BJ (cell line): Measurements from ENCODE around the gene BMAL1. TPM values are rescaled to one million over a fixed set of nuclear protein-coding genes. Genes with fewer than 3 reads are reported as not detected.

Experiments
- CTCF ChIA-PET: fragments of 350-600 bp; formaldehyde crosslinking; extraction: SDS; loops from one replicate; lab custom pipeline; 2021; ENCODE audit warnings: antibody characterized with exemption, inconsistent platforms; lab: Yijun Ruan, JAX
- POLR2A ChIA-PET: fragments of 300-600 bp; sonication (Branson Sonifier 250); formaldehyde crosslinking; extraction: SDS; loops from one replicate; lab custom pipeline; 2021; ENCODE audit warnings: antibody characterized with exemption; lab: Charles Lee
- DNase-seq: peaks from one replicate; pipeline ENCODE4 v3.0.0-alpha.2; 2011; ENCODE audit warnings: low read depth
- H3K27me3 ChIP-seq: 2 replicates; pipeline ENCODE4 v1.6.0; 2011; ENCODE audit warnings: low read length; ENCODE audit not compliant: control insufficient read depth, insufficient read depth
- H3K36me3 ChIP-seq: 2 replicates; pipeline ENCODE4 v1.5.1; 2011; ENCODE audit warnings: low read length; ENCODE audit not compliant: control insufficient read depth, insufficient read depth
- H3K4me3 ChIP-seq: 2 replicates; pipeline ENCODE4 v1.5.1; 2011; ENCODE audit warnings: low read depth, mild to moderate bottlenecking, control low read depth, low read length
- CTCF ChIP-seq: IDR thresholded peaks from 2 replicates; pipeline ENCODE4 v1.5.1; 2011; ENCODE audit warnings: low read depth, mild to moderate bottlenecking, control low read depth, inconsistent platforms, low read length, moderate library complexity; ENCODE audit not compliant: insufficient read depth
- polyA plus RNA-seq: library from polyadenylated mRNA; depleted of rRNA; stranded (reverse); fragments of >200 nt; gene quantifications from 2 replicates; pipeline ENCODE4 v1.2.3, GENCODE V29; 2011

Gene BMAL1
- polyA plus RNA-seq, 1 experiment, result 6.1 TPM

GRCh38 chr11:13278609-13279486 is 1.3 kb downstream of the BMAL1 start:
- H3K4me3 ChIP-seq, result peak overlapping the region; percentile 75
- DNase-seq, result no peak
- H3K36me3 ChIP-seq, result no peaks in the 10 kb centered on the region
- peaks cover 4% of the 10 kb centered on the region for H3K27me3 ChIP-seq
- ChIA-PET CTCF (interaction anchor here (1.4 to 2.0 kb wide), 3 partner anchors 19 to 69 kb away, joined by 3 to 9 read pairs (median 5); no protein-coding TSS in a partner anchor), POLR2A (no interaction called here)
- TF ChIP-seq CTCF, result no peak

- Histone ChIP-seq H3K27me3 (peaks cover 2% of the 10 kb centered on the region), H3K4me3 (no peak overlapping the region), H3K36me3 (no peaks in the 10 kb centered on the region)
- POLR2A ChIA-PET, result no interaction called here
- CTCF ChIA-PET, result interaction anchor here (1.0 to 2.0 kb wide), 4 partner anchors 18 to 69 kb away, joined by 3 to 9 read pairs (median 4); no protein-coding TSS in a partner anchor
- TF ChIP-seq CTCF, result no peak
- DNase-seq, result no peak
Observed at GRCh38 chr11:13279487-13279834, 1.9 kb downstream of the BMAL1 start.

DNA sequence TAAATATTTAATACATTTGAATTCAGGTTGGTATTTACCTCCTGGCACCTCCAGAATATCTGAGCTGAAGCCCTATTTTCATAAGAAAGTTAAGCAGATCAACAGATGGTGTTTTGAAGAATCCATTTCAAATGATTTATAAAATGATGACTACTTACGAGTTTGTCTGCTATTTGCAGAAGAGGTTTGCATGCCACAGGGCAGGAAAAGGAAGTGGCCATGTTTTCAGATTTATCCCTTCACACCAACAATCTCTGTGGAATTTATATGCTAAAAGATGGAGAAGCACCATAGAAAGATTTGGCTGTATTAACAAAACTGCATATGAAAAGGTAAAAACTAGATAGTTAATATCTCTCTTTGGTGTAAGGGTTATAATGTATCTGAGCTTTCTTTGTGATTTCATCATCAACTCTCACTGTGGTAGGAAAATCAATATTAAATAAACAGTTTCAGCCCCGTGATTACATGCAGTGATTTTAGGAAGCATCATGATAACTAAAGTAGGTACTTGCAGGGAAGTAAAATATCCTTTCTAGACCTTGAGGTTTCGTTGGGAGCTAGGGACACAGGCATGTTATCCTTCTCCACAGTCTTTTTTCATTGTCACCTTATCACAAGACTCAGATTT is 2.6 kb downstream of the BMAL1 start:
- Histone ChIP-seq H3K36me3 (no peaks in the 10 kb centered on the region), H3K27me3 (no peaks in the 10 kb centered on the region; the same call in 1 of the 2 replicates), H3K4me3 (no peak overlapping the region)
- CTCF ChIA-PET, result interaction anchor here (0.6 to 2.0 kb wide), 4 partner anchors 12 to 52 kb away, joined by 3 to 5 read pairs (median 4); no protein-coding TSS in a partner anchor
- POLR2A ChIA-PET, result no interaction called here
- no peak for TF ChIP-seq CTCF
- DNase-seq, result no peak

- H3K36me3 ChIP-seq, result no peaks in the 10 kb centered on the region
- H3K4me3 ChIP-seq, result no peak overlapping the region
- ChIA-PET POLR2A (no interaction called here), CTCF (interaction anchor here (1.4 to 2.0 kb wide), 2 partner anchors 17 to 51 kb away, joined by 3 to 5 read pairs; no protein-coding TSS in a partner anchor)
- H3K27me3 ChIP-seq, result no peaks in the 10 kb centered on the region
- TF ChIP-seq CTCF, result no peak
- no peak for DNase-seq
Observed at GRCh38 chr11:13280777-13281176, 3.2 kb downstream of the BMAL1 start.

- CTCF ChIA-PET, result interaction anchor here (1.8 kb wide), 1 partner anchor 10 kb away, joined by 6 read pairs; no protein-coding TSS in a partner anchor
- POLR2A ChIA-PET, result no interaction called here
- no peak for TF ChIP-seq CTCF
- Histone ChIP-seq H3K36me3 (no peaks in the 10 kb centered on the region), H3K4me3 (no peak overlapping the region), H3K27me3 (no peaks in the 10 kb centered on the region)
- DNase-seq, result no peak
Observed at GRCh38 chr11:13283636-13284035, 6.0 kb downstream of the BMAL1 start.
